Right ventricle myocardium inferior (tissue), 1 donor: ENCODE measurements around the gene CDK5R2. TPM values are rescaled to one million over a fixed set of nuclear protein-coding genes. Genes with fewer than 3 reads are reported as not detected.

Experiments
- ATAC-seq: fragments of 200-7000 bp; cut with Tn5 transposase; one replicate; pipeline ENCODE4 v1.9.1; 2020; ENCODE audit warnings: mild to moderate bottlenecking, moderate library complexity
- DNase-seq: peaks from one replicate; pipeline ENCODE4 v3.0.0; 2021; ENCODE audit errors: missing footprints
- intact Hi-C: fragments of 100-400 bp; cut with DNase I; formaldehyde crosslinking; loops from one replicate; pipeline ENCODE4 v1.11.0; 2022
- total RNA-seq: library from RNA; stranded (reverse); fragmentation: NEBNext Ultra II Directional; extraction: Animal tissue kit (Norgen Biotek cat#: 25700); gene quantifications from one replicate; pipeline ENCODE4 v1.2.1, GENCODE V29; 2021
- donor health status: DM: no; HTN: yes; CAD: no; lungs with severe emphysema.

CDK5R2 gene
- total RNA-seq, 1 donor from 2014 or later: not detected

DNA sequence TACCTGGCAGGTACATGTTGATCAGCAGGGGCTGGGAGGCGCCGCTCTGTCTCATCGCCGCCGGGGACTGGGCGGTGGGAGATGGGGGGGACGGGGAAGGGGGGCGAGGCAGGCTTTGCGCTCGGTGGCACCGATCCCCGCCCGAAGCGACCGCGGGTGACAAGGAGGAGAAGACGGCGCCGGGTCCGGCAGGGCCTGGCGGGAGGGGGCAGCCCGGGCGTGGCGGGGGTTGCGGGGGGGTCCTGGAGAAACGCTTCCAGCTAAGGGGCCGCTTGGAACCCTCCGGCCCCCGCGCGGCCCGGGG, 25.5 kb downstream of the CDK5R2 start, which contains the start of gene FEV:
Gene FEV (minus strand): TSS at position 164 of the 304 bp plus-strand sequence. CDS start 109 bp downstream, at position 55.
- no peak for ATAC-seq
- DNase-seq: no peak
- intact Hi-C loops: no loop called here

- DNase-seq: no peak
- ATAC-seq: no peak
- intact Hi-C loops: no loop called here
Observed at GRCh38 chr2:218985325-218986091, 26.0 kb downstream of the CDK5R2 start.

GRCh38 chr2:218986148-218986761, 26.8 kb downstream of the CDK5R2 start:
- intact Hi-C loops: no loop called here
- DNase-seq: no peak
- no peak for ATAC-seq

DNA sequence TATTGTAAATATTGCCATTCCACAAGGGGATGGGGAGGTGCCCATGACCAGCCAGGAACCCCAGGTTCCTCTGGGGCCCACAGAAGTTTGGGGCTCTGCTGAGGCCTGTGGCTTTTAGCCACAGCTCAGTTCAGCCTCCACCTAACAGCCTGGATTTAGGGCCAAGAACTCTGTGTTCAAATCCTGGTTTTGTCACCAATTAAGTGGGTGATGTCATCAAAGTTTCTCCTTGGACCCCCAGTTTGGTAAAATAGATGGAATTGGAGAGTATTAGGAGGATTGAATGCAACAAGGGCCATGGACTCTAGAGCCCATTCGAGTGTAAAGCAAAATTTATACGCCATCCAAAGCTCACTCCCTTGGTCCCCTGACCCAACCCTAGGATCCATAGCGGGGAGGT, 28.7 kb downstream of the CDK5R2 start:
- no peak for DNase-seq
- intact Hi-C loops: no loop called here
- no peak for ATAC-seq

- DNase-seq (no peak), ATAC-seq (no peak)
- intact Hi-C loops: no loop called here
Observed at GRCh38 chr2:218988650-218989049, 29.2 kb downstream of the CDK5R2 start.

DNA sequence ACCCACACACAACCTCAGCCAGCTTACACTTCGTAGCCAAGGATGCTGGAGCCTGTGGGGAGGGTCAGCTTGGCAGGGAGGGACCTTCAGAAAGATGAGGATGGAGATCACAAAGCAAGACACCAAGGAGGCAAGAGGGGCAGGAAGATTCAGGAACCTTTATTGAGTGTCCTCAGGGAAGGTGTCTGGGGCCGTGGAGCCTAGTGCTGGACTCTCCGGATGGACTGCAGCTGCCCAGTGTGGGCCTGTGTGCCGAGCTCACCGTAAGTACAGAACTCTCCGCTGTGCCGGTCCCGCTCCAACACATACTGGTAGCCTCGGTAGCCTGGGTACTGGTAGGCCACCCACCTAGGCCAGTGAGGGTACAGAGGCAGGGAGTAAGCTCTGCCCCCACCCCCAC, 30.6 kb downstream of the CDK5R2 start:
- ATAC-seq: no peak
- DNase-seq: no peak

GRCh38 chr2:218990612-218991011, 31.1 kb downstream of the CDK5R2 start:
- no peak for ATAC-seq
- intact Hi-C loops: no loop called here
- no peak for DNase-seq

More for the DNA sequence above, 30.6 kb downstream of the CDK5R2 start:
- intact Hi-C loops: no loop called here

DNA sequence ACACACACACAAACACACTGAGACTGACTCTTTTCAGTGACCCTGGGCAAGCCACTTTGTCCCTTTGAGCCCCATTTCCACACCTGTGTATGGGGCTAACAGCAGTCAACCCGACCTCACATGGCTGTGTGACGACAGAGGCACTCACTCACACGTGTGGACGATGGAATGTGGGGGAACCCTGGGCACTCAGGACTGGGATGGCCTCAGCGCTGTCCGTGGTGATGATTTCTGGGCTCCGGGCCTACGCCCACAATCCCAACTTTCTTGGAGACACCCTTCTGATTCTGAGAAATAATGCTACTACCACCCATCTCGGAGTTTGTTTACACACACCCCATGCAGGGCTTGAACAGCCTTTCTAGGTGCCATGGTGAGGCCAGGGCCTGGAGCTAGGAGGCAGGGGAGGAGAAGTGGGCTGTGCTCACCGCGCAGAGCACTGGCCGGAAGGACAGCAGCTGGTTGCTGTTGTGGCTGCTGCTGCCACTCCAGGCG, 32.3 kb downstream of the CDK5R2 start:
- no peak for ATAC-seq
- no peak for DNase-seq
- intact Hi-C loops: no loop called here

DNA sequence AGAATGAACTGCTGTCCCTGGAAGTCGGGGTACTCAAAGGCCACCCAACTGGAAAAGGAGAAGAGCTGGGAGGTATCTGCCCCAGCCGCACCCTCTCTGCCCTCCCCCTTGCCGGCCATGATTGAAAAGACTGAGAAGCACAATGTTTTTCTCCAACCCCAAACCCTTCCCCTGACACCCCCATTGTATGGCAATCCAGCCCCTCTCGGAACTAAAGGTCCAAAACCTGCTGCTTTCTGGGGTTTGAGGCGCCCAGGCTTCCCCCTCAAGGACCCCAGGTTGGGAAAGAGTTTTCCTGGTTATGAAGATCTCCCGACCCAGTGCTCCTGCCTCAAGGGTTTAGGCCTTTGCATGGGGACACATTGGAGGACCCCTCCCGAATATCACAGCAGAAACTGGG, 32.7 kb downstream of the CDK5R2 start:
- intact Hi-C loops: no loop called here
- DNase-seq: no peak
- ATAC-seq: no peak

- DNase-seq (no peak), ATAC-seq (no peak)
- intact Hi-C loops: no loop called here
Observed at GRCh38 chr2:218992703-218993344, 33.4 kb downstream of the CDK5R2 start.

GRCh38 chr2:218993345-218994315, 34.2 kb downstream of the CDK5R2 start, which contains the start of gene CRYBA2:
Gene CRYBA2 (minus strand): TSS chr2:218993422. CDS start chr2:218993176, 246 bp downstream.
- intact Hi-C loops: no loop called here
- DNase-seq: no peak
- ATAC-seq: no peak

DNA sequence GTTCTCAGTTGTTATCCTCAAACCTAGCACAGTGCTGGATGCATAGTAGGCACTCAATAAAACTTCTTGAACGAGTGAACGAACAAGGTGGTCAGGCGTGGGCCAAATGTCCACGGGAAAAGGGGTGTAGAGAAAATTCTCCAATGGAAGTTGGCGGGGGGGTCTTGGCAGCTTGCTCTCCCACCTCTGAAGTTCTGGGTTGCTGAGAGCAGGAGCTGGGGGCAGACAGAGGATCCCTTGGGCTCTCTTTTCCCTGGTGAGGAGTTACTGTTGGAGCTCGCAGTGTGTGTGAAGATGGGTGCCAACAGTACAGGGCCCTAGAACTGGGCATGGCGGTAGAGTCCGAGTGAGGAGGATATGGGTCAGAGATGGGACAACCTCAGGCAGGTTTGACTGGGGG, 36.1 kb downstream of the CDK5R2 start:
- intact Hi-C loops: no loop called here
- DNase-seq: no peak
- ATAC-seq: no peak

- intact Hi-C loops: no loop called here
- ATAC-seq (peak; percentile 91), DNase-seq (peak; percentile 90)
Observed at GRCh38 chr2:218995972-218996711, 36.7 kb downstream of the CDK5R2 start.

GRCh38 chr2:218996937-218997336, 37.5 kb downstream of the CDK5R2 start:
- no peak for ATAC-seq
- intact Hi-C loops: no loop called here
- no peak for DNase-seq

DNA sequence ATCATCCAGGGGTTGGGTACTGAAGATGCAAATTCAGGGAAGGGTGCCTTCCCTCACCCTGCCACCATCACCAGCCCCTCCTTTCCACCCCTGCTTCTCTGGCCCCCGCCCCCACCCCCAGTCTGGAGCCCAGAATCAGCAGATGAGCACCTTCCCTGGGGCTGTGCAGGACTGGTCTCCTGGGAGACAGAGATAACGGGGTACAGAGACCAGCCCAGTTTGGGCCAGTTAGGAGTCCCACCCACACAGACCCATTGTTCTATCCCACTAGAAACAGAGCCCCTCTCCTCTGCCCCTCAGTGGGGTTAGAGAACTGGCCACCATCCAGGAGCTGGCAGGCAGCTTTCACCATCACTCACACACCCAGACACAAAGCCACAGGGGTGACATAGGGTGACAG, 38.3 kb downstream of the CDK5R2 start:
- ATAC-seq: no peak
- intact Hi-C loops: no loop called here

GRCh38 chr2:218998414-218999002, 39.0 kb downstream of the CDK5R2 start:
- DNase-seq (no peak), ATAC-seq (no peak)
- intact Hi-C loops: no loop called here

More for the DNA sequence above, 38.3 kb downstream of the CDK5R2 start:
- DNase-seq: no peak

DNA sequence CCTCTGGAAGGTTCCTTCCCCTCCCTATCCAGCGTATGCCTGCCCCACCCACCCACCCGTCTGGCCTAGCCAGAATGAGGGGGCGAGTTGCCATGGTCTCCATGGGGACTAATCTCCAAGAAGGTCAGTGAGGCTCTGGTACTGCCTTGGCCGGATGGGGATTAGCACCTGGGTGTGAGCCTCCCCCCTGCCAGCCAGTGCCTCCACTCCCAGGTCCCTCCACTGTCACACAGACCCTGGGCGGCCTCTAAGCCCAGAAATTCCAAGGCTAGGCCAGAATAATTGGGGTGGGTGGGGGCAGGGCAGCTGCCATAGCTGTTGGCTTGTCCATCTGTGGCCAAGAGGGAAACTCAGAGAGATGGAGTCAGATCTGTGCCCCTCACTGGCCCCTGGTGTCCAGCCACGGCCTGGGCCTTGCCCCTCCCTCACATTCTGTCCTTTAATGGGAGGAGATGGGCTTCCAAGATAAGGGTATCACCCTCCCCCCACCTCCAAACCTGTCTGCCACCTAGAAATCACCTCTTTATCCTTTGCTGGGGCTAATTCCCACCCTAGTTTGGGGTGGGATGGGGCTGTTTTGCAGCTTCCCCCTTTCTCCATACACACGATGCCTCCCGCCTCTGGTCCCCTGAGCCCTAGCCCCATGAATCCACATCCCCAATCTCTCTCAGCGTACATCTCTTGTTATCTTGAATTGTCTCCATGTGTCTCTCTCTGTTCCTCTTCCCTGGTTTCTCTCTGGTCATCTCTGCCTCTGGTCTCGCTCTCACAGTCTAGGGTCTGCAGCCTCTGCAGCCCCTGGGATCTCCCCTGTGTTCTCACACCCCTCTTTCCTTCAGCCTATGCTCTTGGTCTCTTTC, 39.8 kb downstream of the CDK5R2 start:
- ATAC-seq (no peak), DNase-seq (no peak)
- intact Hi-C loops: no loop called here
